Measurements from ENCODE around the gene ING3.

- TF ChIP-seq EZH2phosphoT487 (IDR thresholded peaks at IDR 0.05; ENCODE audit: borderline replicate concordance) (no peak), CTCF (conservative IDR thresholded peaks at IDR 0.05; ENCODE audit: low read length) (no peak)
Measured at GRCh38 chr7:120961638-120962173, 11.1 kb downstream of the ING3 start.

Data from Loucy (cell line).